ENCODE data around the gene DYRK1A.

DYRK1A gene

GRCh38 chr21:37502947-37503346 lies 136.4 kb downstream of the DYRK1A start:
- no peaks in the 10 kb centered on the region for H3K4me1 ChIP-seq (ENCODE audit: insufficient read depth, poor library complexity, severe bottlenecking)
- H3K36me3 ChIP-seq (ENCODE audit: low read depth) = peaks cover 84% of the 10 kb centered on the region
- no peak overlapping the region for H3K4me3 ChIP-seq (ENCODE audit: severe bottlenecking)
- DNase-seq (ENCODE audit: low spot score) = no peak
- no peak for TF ChIP-seq CTCF (IDR thresholded peaks at IDR 0.05; ENCODE audit: poor library complexity, severe bottlenecking)
- no peak overlapping the region for H3K27ac ChIP-seq (ENCODE audit: poor library complexity, severe bottlenecking)
- H3K27me3 ChIP-seq (ENCODE audit: insufficient read depth, poor library complexity, severe bottlenecking) = no peaks in the 10 kb centered on the region
- ATAC-seq (ENCODE audit: low read depth) = no peak
- H3K9me3 ChIP-seq (ENCODE audit: severe bottlenecking) = no peaks in the 10 kb centered on the region

- H3K9me3 ChIP-seq (ENCODE audit: severe bottlenecking) = no peaks in the 10 kb centered on the region
- H3K36me3 ChIP-seq (ENCODE audit: low read depth) = peaks cover 85% of the 10 kb centered on the region
- H3K4me3 ChIP-seq (ENCODE audit: severe bottlenecking) = no peak overlapping the region
- TF ChIP-seq CTCF (IDR thresholded peaks at IDR 0.05; ENCODE audit: poor library complexity, severe bottlenecking) = no peak
- no peaks in the 10 kb centered on the region for H3K4me1 ChIP-seq (ENCODE audit: insufficient read depth, poor library complexity, severe bottlenecking)
- H3K27ac ChIP-seq (ENCODE audit: poor library complexity, severe bottlenecking) = no peak overlapping the region
- ATAC-seq (ENCODE audit: low read depth) (no peak), DNase-seq (ENCODE audit: low spot score) (no peak)
- no peaks in the 10 kb centered on the region for H3K27me3 ChIP-seq (ENCODE audit: insufficient read depth, poor library complexity, severe bottlenecking)
Observed at GRCh38 chr21:37503848-37504467, 137.4 kb downstream of the DYRK1A start.

- Histone ChIP-seq H3K36me3 (ENCODE audit: low read depth) (peaks cover 94% of the 10 kb centered on the region), H3K27ac (ENCODE audit: poor library complexity, severe bottlenecking) (no peak overlapping the region), H3K27me3 (ENCODE audit: insufficient read depth, poor library complexity, severe bottlenecking) (no peaks in the 10 kb centered on the region), H3K4me1 (ENCODE audit: insufficient read depth, poor library complexity, severe bottlenecking) (no peaks in the 10 kb centered on the region), H3K9me3 (ENCODE audit: severe bottlenecking) (no peaks in the 10 kb centered on the region), H3K4me3 (ENCODE audit: severe bottlenecking) (no peak overlapping the region)
- no peak for DNase-seq (ENCODE audit: low spot score)
- no peak for TF ChIP-seq CTCF (IDR thresholded peaks at IDR 0.05; ENCODE audit: poor library complexity, severe bottlenecking)
- no peak for ATAC-seq (ENCODE audit: low read depth)
Observed at GRCh38 chr21:37505963-37506362, 139.4 kb downstream of the DYRK1A start.

- Histone ChIP-seq H3K36me3 (ENCODE audit: low read depth) (peaks cover 90% of the 10 kb centered on the region), H3K27ac (ENCODE audit: poor library complexity, severe bottlenecking) (no peak overlapping the region), H3K4me3 (ENCODE audit: severe bottlenecking) (no peak overlapping the region), H3K9me3 (ENCODE audit: severe bottlenecking) (no peaks in the 10 kb centered on the region), H3K27me3 (ENCODE audit: insufficient read depth, poor library complexity, severe bottlenecking) (no peaks in the 10 kb centered on the region), H3K4me1 (ENCODE audit: insufficient read depth, poor library complexity, severe bottlenecking) (no peaks in the 10 kb centered on the region)
- DNase-seq (ENCODE audit: low spot score) = no peak
- TF ChIP-seq CTCF (IDR thresholded peaks at IDR 0.05; ENCODE audit: poor library complexity, severe bottlenecking) = no peak
- ATAC-seq (ENCODE audit: low read depth) = no peak
Observed at GRCh38 chr21:37507716-37508115, 141.1 kb downstream of the DYRK1A start.

GRCh38 chr21:37508341-37508740 lies 141.8 kb downstream of the DYRK1A start:
- H3K4me1 ChIP-seq (ENCODE audit: insufficient read depth, poor library complexity, severe bottlenecking) = no peaks in the 10 kb centered on the region
- no peak for TF ChIP-seq CTCF (IDR thresholded peaks at IDR 0.05; ENCODE audit: poor library complexity, severe bottlenecking)
- peaks cover 88% of the 10 kb centered on the region for H3K36me3 ChIP-seq (ENCODE audit: low read depth)
- no peaks in the 10 kb centered on the region for H3K9me3 ChIP-seq (ENCODE audit: severe bottlenecking)
- no peaks in the 10 kb centered on the region for H3K27me3 ChIP-seq (ENCODE audit: insufficient read depth, poor library complexity, severe bottlenecking)
- H3K27ac ChIP-seq (ENCODE audit: poor library complexity, severe bottlenecking) = no peak overlapping the region
- DNase-seq (ENCODE audit: low spot score) = no peak
- no peak overlapping the region for H3K4me3 ChIP-seq (ENCODE audit: severe bottlenecking)
- no peak for ATAC-seq (ENCODE audit: low read depth)

Data from RWPE2 (cell line).